GM18861 (cell line): ENCODE results near the gene CHST10.
"Not testable (repeated sequence)": the region's sequence is repeated elsewhere in the genome, so short reads cannot be mapped to it uniquely, and the experiment has no call there.

ENCODE experiments used
- ATAC-seq: cut with Tn5 transposase; IDR thresholded peaks from one replicate; pipeline ENCODE4 v1.9.1; 2021; ENCODE audit not compliant: unreplicated experiment

The CHST10 gene

DNA sequence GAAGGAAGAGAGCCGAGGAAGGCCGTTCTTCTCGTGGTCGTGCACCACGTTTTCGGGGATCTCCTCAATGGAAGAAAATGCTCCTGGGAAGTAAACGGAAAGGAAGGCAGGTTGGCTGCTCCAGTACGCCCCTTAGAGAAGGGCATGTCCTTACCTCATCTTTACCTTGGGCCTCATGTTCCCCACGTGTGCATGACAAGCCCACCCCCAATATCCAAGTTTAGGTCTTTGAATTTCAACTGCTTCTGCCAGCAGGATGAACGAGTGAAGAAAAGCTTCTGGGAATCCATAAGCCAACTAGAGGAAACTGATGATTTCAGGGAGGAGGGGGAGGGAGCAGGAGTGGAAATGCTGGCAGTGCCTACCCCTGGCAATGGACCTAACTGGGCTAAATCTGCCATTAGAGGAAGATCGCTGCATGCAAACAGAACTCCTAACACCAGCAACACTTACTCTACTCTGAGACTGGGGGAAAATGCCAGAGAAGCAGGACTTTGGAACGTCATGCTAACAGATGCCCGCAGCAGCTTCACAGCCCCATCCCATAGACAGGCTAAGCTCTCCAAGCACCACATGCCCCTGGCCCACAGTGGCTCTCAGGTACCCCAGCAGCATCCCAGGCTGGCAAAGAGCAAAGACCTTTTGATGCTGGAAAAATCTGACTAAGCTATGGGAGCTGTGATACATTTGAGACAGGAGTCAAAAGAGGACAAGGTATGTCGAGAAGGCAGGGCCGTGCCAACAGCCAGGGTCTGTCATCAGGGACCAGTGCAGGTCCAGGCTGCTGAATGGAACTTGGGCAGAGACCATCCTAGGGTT lies 21.7 kb downstream of the CHST10 start:
- ATAC-seq = no peak

DNA sequence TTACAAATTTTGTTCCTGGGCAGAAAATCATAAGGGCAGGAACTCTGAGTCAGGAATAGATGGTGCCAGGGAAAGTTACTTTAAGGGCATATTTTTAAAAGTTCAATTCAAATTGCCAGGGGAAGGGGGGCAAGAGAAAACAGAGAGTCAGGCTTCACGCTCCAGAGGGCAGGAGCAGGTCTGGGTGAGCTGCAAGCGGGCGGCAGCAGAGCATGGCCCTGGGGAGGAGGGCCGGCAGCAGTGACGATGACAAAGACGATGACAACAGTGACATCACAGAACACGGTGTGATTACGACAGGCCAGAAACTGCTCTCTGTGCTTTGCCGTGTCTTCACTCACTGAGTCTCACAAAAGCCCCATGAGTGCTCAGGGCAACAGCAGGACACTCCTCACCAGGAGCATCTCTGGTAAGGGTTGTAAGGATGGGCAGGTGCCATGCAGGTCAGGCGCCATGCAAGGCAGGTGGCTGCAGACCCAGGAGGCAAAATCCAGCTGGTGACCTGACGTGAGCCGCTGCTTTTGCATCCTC lies 23.3 kb downstream of the CHST10 start:
- ATAC-seq = peak; percentile 71

DNA sequence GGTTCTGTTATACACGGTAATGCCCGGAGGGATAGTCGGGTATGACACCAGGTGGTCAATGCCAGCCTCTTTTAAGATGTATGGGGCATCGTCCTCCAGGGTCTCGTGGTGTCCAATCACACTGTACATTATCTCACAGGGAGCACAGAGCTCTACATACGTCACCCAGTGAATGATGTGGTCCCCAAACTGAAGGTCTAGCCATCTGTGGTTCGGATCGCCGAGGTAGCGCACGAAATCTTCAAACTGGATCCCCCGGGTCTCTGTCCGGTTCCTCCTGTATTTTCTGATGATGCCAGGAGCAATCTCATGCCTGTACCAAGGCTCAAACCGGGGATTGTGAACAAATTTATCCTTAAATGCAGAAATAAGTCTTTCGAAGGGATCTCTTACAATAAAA lies 24.1 kb downstream of the CHST10 start:
- no peak for ATAC-seq

DNA sequence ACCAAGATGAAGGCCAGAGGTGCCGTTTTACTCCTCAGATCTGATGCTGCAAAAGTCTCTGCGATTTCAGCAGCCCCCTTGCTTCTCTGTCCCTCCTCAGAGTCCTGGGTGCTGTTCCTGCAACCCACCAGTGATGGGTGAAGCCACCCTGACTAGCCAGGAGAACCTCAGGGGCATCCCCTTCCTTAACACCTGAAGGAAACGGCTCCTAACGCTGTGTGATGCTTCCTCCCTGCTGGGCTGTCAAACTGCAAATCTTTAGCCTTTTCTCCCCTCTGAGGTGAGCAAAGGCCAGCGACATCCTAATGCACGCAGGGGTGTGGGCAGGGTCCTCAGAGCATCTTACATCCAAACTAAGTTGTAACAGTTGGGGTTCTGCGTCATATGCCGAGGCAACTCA lies 24.8 kb downstream of the CHST10 start:
- no peak for ATAC-seq

DNA sequence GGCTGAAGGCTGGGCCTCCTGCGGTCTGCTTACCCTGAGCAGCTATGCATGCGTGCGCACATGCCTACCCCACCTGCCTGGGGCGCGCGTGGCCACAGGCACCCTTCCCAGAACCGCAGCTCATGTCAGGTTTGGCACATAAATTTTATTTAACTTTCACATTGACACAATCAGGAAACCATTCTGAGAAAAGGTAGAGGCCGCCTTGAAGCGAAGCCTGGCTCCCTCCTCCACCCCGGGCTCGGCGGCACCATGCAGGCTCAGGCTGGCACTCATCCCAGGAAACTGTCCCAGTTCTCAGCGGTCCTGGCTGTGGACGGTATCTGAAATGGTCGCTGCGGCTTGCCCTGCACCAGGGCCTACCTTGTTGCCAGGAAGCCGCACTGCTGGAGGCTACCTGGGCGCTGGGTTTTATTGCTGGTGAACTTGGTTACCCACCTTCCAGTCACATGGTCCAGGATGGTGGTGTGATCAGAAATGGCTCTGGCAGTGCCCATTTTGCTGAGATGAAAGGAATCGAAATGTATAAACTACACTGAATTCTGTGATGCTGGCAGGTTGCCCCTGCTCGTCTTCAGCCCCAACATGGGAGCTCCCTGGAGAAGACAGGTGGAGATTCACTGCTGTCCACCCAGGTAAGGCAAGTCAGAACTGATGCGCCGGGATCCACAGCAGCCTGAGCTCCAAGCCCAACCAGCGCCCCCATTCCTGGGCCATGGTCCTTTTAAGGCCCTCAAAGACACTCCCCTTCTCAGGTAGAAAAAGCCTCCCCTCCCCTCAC lies 25.5 kb downstream of the CHST10 start:
- ATAC-seq = no peak

DNA sequence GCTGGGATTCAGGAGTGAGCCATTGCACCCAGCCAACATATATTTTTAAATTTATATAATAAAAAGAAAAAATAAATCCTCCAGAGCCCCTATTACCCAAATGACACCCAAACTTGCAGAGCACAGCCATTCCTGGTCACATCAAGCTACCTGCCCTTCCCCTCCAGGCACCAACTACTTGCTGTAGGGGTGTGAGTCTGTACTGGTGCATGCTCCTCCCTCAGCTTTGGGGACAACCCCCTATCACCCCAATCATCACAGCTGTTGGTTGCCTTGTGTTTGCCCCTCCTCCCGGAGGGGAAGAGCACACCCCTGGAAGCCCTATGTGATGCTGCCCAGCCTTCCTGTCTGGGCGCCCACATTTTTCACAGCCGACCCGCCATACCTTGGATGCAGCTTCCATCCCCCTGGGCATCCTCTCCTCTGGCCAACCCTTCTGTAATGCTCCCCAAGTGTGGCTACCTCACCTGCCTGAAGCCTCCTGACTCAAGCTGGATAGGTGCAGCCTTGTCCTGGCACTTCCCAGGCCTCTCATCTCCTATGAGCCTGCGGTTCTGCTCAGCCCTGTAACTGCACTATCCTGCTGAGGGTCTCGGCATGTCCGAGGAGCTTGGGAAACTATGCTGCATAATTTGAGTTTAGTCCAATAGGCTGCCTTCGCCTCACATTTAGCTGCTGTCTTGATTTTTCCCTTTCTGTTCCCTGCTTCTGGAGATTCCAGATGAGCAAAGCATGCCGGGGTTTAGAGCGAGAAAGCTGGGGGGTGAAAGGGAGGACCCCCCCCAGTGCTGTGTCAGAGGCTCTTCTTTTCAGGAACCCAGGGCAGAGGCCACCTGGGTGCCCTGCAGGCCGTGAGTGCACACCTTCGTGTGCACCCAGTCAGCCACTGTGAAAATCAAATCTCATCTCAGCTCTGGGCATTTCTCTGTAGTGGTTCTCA lies 27.2 kb downstream of the CHST10 start:
- ATAC-seq = no peak

DNA sequence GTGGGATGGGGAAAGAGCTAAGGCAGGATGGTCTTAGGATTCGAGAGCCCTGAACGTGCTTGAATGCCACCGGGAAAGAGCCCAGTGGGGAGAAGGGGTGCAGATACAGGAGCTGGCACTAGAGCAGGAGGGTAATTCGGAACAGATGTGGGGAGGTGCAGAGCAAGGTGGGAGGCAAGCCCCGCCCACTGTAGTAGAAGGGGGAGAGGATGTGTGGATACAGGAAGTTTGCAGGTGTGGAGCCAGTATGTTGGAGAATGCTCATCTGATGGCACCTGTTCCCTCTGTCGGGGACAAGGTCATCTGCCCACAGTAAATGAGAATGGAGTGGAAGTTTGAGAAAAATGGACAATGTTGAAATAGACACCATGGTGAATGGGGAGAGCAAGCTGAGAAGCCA lies 28.8 kb downstream of the CHST10 start:
- no peak for ATAC-seq

DNA sequence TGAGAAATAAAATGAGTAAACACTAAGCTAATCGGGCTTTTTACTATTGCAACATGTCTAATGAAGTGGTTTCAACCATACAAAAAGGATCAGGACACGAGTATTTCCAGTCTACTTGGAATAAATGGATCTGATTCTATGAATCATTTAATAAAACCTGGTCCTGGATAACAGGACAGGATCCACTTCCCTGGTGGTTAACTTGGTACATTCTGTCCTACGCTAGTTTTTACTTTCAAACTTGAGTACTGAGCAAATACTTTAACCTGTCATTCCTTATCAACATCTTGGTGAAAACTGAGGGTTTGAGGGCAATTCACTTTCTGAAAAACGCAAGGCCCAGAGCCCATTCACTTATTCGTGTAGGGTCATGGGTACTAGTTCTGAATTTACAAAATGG lies 33.5 kb downstream of the CHST10 start:
- no peak for ATAC-seq

DNA sequence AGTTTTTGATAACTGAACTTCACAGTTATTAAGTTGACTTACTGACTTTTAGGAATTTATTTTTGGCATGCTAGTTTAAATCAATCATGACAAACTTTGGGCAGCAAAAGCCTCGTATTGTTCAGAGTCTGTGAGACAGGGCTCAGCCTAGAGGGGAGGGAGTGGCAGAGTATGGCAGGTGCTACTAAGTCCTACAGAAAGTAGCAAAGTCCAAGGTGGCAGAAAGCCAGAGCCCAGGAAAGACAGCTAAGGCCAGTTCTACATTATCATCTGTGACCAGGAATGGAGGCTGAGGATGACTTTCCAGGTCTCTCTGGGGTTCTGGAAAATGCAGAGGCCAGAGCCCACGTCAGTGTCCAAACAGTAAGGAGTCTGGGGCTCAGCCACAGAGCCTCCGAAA lies 34.2 kb downstream of the CHST10 start:
- no peak for ATAC-seq

DNA sequence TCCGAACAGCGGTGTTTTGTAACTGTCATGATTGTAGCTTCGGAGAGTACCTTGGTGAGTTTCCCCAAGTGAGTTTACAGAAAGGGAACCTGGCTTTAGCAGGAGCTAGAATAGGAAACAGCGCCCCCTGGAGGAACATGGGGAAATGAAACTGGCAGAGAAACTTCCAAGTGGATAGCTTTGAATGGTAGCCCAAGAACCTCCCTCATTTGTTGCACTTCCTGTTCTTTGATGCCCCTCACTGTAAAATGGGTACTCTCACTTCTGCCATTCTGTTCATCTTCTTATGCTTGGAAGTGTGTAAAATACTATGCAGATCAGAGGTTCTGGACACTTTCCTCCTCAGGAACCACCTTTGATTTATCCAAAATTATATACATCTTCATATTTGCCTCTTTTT lies 36.2 kb downstream of the CHST10 start:
- ATAC-seq = peak; percentile 80

DNA sequence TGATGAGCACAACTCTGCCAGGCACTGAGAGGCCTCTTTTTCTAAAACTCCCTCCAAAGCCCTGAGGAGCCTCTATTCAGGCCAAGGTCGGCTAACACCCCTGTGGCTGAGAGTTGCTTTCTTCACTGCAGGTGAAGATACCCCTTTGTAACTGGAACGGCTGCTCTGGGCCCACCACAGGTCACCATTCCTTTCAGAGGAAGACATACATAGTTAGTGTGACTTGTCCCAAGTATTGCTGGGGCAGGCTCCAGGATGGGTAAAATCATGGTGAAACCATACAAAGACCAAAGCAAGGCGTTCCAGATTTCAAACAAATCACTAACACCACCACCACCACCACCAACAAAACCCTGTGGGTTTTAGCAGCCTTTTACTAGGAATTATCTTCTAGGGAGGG lies 36.8 kb downstream of the CHST10 start:
- no peak for ATAC-seq

DNA sequence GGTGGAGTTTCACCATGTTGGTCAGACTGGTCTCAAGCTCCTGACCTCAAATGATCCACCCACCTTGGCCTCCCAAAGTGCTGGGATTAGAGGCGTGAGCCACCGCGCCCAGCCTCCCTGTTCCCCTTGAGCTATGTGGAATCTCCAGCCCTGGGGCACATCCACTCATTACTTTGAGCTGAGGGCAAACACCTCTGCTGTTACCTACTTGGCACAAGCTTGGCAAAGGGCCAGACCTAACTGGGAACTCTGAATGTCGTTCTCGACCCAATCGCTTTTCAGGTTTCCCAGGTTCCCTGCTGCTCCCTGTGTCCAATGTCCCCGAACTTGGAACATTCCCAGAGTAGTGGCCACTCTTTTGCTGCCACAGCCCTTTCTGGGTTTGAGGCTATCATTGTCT lies 40.6 kb downstream of the CHST10 start:
- ATAC-seq = no peak

DNA sequence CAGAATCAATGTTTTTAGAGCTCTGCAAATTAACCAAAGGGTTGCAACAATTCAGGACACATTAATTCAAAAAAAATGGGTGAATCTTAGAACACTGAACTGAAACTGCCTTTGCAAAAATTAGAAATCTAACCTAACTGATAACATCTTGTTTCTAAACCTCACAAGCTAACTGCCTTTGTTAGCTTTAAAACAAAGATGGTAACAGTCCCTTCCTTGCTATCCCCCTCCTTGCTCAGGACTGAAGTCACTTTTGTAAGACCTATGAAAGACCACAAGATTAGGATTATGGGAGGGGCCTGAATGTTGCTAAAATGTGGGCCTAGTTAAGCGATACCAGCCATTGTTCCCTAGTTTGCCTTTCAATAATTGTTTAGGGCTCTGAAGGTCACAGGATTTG lies 50.3 kb downstream of the CHST10 start:
- ATAC-seq = no peak

DNA sequence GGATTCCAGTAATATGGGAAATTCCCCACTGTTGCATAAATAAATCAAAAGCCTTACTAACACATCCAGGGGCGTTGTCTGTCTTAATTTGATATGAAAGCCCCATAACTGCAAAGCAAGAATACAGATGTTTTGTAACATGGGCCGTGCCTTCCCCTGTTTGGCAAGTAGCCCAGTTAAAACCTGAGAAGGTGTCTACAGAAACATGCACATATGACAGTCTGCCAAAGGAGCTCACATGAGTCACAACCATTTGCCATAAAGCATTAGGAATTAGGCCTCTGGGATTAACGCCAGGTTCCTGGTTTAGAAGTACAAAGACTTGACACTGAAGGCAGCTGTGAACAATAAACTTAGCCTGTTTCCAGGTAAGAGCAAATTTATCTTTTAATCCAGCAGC lies 52.0 kb downstream of the CHST10 start:
- no peak for ATAC-seq

DNA sequence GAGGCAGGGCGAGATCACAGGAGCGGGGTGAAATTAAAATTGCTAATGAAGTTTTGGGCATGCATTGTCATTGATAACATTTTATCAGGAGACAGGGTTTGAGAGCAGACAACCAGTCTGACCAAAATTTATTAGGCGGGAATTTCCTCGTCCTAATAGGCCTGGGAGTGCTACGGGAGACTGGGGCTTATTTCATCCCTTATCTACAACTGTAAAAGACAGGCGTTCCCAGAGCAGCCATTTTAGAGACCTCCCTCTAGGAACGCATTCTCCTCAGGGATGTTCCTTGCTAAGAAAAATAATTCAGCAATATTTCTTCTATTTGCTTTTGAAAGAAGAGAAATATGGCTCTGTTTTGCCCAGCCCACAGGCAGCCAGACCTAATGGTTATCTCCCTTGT lies 55.2 kb downstream of the CHST10 start:
- not testable (repeated sequence) for ATAC-seq

DNA sequence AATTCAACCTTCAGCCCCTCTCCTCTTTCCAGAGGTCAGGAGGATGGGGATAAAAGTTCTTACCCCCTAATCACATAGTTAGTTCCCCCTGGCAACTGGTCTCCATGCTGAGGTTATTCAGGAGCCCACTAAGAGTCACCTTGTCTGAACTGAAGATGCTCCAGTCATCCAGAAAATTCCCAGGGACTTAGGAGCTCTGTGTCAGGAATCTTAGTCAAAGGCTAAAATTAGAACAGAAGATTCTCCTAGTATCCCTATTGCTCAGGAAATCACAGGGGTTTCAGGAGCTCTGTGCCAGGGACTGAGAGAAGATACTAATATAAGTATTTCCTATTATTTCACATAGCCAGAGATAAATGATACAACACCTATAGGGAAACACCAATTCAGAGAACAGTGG lies 57.9 kb downstream of the CHST10 start:
- ATAC-seq = no peak

DNA sequence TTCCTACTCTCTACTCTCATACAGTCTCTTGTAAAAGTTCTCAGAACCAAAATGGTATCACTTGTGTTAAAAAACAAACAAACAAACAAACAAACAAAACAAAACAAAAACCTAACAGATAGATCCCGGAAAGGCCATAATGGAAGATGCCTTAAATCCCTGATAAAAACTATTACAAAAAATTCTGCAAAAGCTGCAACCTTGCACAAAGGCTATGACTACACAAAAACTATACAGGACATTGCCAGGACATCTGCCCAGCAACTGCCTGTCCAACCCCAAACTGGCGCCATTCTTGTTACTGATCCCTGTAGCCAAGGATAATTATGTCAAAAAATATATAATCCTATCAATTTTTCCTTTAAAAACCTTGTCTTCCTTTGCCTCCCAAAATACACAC lies 58.9 kb downstream of the CHST10 start:
- no peak for ATAC-seq

DNA sequence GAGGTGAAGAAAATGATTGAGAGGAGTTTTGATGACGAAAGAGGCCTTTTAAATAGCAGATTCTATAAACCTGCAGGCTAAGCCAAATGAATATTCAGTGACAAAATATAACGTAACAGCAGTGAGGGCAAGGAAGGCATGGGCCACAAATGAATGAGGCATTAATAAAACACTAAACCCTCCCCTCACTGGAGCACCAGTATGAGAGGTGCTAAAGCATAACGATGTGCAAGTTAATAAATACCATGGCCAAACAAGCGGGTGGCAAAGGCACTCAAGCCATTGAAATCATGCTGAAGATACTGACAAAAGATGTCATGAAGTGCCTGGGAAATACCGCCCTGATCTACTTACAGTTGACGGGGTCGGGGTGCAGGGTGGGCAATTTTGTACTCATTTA lies 64.9 kb downstream of the CHST10 start:
- no peak for ATAC-seq

DNA sequence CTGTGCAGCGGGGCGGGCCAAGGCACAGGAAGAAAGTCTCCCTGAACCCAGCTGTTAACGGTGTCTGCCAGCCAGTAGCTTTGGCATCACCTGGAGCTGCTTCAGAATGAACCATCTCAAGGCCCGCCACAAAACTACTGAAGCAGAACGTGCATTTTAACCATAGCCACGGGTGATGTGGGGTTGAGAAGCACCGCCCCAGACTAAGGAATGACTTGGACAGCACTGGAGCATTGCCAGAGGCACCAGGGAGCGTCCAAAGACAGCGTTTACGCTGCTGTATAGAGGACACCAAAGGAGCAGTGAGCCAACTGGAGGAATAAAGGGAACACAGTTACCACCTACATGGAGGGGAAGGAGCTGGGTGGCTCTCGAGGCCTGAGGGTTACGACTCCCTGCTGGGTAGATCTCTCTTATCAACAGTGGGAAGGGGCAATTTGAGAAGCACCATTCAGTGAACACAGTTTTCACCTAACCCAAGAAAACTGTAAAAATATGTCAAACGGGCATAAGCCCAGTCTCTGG lies 66.7 kb downstream of the CHST10 start:
- ATAC-seq = no peak

DNA sequence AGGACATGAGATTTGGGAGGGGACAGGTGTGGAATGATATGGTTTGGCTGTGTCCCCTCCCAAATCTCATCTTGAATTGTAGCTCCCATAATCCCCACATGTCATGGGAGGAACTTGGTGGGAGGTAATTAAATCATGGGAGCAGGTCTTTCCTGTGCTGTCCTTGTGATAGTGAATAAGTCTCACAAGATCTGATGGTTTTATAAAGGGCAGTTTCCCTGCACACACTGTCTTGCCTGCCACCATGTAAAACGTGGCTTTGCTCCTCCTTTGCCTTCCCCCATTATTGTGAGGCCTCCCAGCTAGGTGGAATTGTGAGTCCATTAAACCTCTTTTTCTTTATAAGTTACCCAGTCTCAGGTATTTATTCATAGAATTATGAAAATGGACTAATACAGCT lies 72.3 kb downstream of the CHST10 start:
- not testable (repeated sequence) for ATAC-seq

DNA sequence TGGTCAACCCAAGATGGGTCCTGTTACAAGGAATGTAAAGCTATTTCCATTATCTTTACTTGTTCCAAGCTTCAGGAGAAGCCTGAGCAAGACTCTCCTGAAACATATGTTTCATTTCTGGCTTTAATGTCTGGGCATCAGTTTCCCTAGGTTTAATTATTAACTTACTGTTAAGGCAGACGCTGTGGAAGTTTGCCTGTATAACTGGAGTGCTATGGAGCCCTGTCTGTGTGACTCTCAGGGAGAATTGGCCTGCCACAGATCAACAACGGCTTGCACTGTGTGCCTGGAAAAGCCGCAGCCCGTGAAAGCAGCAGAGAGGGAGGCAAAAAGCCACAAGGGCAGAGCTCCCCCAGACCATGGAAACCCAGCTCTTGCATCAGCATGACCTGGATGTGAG lies 73.0 kb downstream of the CHST10 start:
- no peak for ATAC-seq
